Progenitor cell of endocrine pancreas (in vitro differentiated cells): ENCODE measurements around the gene LY6G6D. TPM values are rescaled to one million over a fixed set of nuclear protein-coding genes. Genes with fewer than 3 reads are reported as not detected.

Source experiments
- DNase-seq: peaks from one replicate; pipeline ENCODE4 v3.0.0; 2021; ENCODE audit warnings: low spot score; ENCODE audit not compliant: unreplicated experiment
- H3K27ac Mint-ChIP-seq: 2 replicates; pipeline ENCODE4 v1.8.0; 2021; ENCODE audit warnings: mild to moderate bottlenecking, moderate library complexity, mixed read lengths
- H3K27me3 Mint-ChIP-seq: 2 replicates; pipeline ENCODE4 v1.8.0; 2021; ENCODE audit warnings: mixed read lengths
- H3K36me3 Mint-ChIP-seq: 2 replicates; pipeline ENCODE4 v1.8.0; 2022; ENCODE audit warnings: mixed read lengths; ENCODE audit not compliant: insufficient read depth
- H3K4me1 Mint-ChIP-seq: 2 replicates; pipeline ENCODE4 v1.8.0; 2021; ENCODE audit warnings: low read depth, mixed read lengths
- H3K4me3 Mint-ChIP-seq: 2 replicates; pipeline ENCODE4 v1.8.0; 2021; ENCODE audit warnings: low read depth, mild to moderate bottlenecking, moderate library complexity, mixed read lengths
- H3K9me3 Mint-ChIP-seq: 2 replicates; pipeline ENCODE4 v1.8.0; 2021; ENCODE audit warnings: low read depth, mixed read lengths
- total RNA-seq: library from RNA; stranded (reverse); gene quantifications from 2 replicates; pipeline ENCODE4 v1.2.1, GENCODE V29; 2021
- TF ChIP-seq, protein P1 (sequence below): fragments of 200-600 bp; sonication (generic); IDR thresholded peaks from one replicate; pipeline ENCODE4 v1.5.0; 2021; ENCODE audit warnings: antibody characterized with exemption, mild to moderate bottlenecking; ENCODE audit not compliant: unreplicated experiment

LY6G6D gene
- total RNA-seq, 1 donor from 2014 or later, result not detected

DNA sequence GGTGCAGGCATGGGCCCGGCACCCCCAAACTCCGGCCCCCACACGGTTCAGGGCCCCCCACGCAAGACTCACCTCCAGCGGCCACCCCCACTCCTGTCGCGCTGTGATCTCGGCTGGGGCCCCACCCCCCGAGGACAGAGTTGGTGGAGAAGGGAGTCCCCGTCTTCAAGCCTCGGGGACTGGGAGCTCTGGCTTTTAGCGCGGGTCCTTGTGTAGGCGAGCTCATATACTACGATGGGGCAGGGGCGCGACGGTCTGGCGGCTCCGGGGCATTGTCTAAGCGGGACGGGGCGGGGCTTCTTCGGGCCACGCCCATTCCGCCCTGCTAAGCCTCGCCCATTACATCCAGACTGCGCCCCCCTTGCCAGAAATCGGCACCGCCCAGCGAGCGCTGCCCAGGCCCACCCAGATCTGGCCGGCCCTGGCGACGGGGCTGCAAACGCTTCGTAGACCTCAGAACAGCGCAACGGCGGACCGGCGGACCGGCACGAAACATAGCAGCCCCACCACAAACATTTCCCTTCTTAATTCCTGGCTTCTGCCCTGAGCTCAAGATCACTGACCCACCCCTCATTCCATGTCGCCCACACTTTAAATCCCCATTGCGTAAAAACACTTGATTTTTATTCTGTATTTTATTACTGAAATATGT, 15.0 kb downstream of the LY6G6D start:
- Mint-ChIP-seq H3K27me3 (no peaks in the 10 kb centered on the region), H3K27ac (peak overlapping the region; percentile 96), H3K36me3 (peaks cover 47% of the 10 kb centered on the region), H3K4me1 (peaks cover 27% of the 10 kb centered on the region), H3K9me3 (no peaks in the 10 kb centered on the region), H3K4me3 (peak overlapping the region; percentile 98)
- DNase-seq, result peak; percentile 90
- TF ChIP-seq, protein P1, sequence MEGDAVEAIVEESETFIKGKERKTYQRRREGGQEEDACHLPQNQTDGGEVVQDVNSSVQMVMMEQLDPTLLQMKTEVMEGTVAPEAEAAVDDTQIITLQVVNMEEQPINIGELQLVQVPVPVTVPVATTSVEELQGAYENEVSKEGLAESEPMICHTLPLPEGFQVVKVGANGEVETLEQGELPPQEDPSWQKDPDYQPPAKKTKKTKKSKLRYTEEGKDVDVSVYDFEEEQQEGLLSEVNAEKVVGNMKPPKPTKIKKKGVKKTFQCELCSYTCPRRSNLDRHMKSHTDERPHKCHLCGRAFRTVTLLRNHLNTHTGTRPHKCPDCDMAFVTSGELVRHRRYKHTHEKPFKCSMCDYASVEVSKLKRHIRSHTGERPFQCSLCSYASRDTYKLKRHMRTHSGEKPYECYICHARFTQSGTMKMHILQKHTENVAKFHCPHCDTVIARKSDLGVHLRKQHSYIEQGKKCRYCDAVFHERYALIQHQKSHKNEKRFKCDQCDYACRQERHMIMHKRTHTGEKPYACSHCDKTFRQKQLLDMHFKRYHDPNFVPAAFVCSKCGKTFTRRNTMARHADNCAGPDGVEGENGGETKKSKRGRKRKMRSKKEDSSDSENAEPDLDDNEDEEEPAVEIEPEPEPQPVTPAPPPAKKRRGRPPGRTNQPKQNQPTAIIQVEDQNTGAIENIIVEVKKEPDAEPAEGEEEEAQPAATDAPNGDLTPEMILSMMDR, result no peak

DNA sequence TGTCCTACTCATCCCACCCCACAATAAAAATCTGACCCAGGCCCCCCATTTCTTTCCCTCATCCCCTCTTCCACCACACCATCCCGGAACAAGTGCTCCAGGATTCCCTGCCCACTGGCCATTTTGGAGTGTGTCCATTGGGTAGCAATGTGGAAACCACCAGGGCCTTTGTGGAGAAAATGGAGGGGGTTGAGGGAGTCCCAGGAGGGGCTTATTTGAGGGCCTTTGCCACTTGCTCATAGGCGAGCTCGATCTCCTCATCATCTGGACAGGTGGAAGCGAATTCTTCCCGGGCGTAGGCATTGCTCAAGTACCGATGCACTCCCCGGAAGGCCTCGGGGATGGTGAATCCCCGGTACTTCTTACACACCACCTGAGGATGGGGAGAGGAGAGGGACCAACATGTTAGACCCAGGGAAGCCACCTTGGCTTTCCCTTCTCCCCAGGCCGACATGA, 15.5 kb downstream of the LY6G6D start:
- Mint-ChIP-seq H3K36me3 (peaks cover 44% of the 10 kb centered on the region), H3K9me3 (no peaks in the 10 kb centered on the region), H3K27ac (peak overlapping the region; percentile 96), H3K4me1 (peaks cover 29% of the 10 kb centered on the region), H3K4me3 (peak overlapping the region; percentile 98), H3K27me3 (no peaks in the 10 kb centered on the region)
- no peak for DNase-seq
- TF ChIP-seq, protein P1, result no peak

DNA sequence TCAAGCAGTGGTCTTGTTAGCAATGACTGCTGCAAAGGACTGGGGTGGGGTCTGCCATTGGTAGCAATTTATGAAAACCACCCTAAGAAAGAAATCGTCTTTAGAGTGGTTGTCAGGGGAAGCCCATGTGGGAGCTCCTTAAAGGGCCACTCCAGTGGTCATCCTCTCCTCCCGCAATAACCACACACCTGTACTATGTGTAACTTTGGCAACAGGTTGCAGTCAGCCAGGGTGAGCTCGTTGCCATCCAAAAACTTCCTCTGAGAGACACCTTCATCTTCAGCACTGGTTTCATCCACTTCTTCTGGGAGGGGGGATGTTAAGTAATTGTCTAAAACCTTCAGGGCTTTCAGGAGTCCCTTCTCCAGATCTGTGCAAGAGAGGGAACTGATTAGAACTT, 16.9 kb downstream of the LY6G6D start:
- H3K36me3 Mint-ChIP-seq, result peaks cover 33% of the 10 kb centered on the region
- H3K27me3 Mint-ChIP-seq, result no peaks in the 10 kb centered on the region
- peaks cover 39% of the 10 kb centered on the region for H3K4me1 Mint-ChIP-seq

DNA sequence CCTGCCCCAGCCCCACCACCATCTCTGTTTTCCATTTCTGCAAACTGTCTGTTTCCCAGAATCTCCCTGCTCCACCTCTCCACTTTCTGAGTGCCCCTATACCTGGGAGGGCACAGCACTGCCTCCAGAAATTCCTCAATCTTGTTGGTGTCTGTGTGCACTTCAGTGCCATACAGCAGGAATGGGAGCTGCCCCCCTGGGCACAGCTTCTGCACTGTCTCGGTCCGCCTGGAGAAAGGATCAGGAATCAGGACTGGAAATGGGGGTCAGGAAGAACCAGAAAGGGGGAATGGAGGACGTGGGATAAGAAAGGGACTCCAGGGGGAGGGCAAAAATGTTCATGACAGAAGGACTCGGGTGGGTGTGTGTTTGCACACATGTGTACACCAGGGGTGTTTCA, 18.6 kb downstream of the LY6G6D start:
- Mint-ChIP-seq H3K27me3 (no peaks in the 10 kb centered on the region), H3K27ac (no peak overlapping the region), H3K4me3 (peak overlapping the region; percentile 99), H3K4me1 (peaks cover 53% of the 10 kb centered on the region), H3K36me3 (peaks cover 27% of the 10 kb centered on the region), H3K9me3 (no peaks in the 10 kb centered on the region)
- TF ChIP-seq, protein P1, result no peak
- DNase-seq, result no peak

More for the DNA sequence above, 16.9 kb downstream of the LY6G6D start:
- no peak for DNase-seq
- Mint-ChIP-seq H3K27ac (no peak overlapping the region), H3K9me3 (no peaks in the 10 kb centered on the region), H3K4me3 (no peak overlapping the region)
- TF ChIP-seq, protein P1, result no peak

DNA sequence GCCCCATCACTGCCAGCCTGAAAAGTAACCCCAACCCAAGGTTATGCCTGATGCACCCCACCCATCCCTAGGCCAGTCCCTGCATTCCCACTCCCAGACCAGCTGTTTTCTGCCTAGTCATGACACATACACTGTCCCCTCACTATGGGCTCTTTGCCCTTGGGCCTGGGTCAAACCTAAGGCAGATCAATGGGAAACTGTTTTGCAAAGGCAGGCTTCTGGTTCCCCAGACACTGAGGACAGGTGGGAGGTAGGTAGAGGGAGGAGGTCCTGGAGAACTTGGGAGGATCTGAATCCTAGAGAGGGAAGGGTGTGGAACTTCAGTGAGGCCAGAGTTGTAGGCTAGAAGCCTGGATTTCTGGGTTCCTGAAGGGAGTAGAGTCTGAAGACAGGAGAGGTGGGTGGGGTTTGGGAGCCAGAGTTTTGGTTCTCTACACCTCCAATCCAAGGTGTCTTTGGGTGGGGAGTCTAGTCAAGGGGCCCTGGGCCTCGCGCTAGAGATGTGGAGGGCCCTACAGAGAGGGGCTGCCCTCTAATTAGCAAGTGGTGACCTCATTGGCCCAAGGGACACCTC, 19.2 kb downstream of the LY6G6D start:
- no peaks in the 10 kb centered on the region for H3K9me3 Mint-ChIP-seq
- H3K27ac Mint-ChIP-seq, result peak overlapping the region; percentile 76
- no peak for DNase-seq
- peaks cover 24% of the 10 kb centered on the region for H3K36me3 Mint-ChIP-seq
- H3K4me3 Mint-ChIP-seq, result peak overlapping the region; percentile 99
- TF ChIP-seq, protein P1, result no peak
- H3K4me1 Mint-ChIP-seq, result peaks cover 50% of the 10 kb centered on the region
- H3K27me3 Mint-ChIP-seq, result no peaks in the 10 kb centered on the region
